Chondrocyte (in vitro differentiated cells): ENCODE measurements around the gene PDZK1IP1. TPM values are rescaled to one million over a fixed set of nuclear protein-coding genes. Genes with fewer than 3 reads are reported as not detected.
"Not testable (repeated sequence)": the region's sequence is repeated elsewhere in the genome, so short reads cannot be mapped to it uniquely, and the experiment has no call there.

ENCODE experiments used
- DNase-seq: peaks from one replicate; pipeline ENCODE4 v3.0.0; 2021; ENCODE audit warnings: mixed read lengths, low spot score
- H3K27ac Mint-ChIP-seq: one replicate; pipeline ENCODE4 v1.8.0; 2021; ENCODE audit warnings: mild to moderate bottlenecking, moderate library complexity, mixed read lengths; ENCODE audit not compliant: unreplicated experiment
- H3K27me3 Mint-ChIP-seq: 2 replicates; pipeline ENCODE4 v1.8.0; 2021; ENCODE audit warnings: low read depth, mixed read lengths
- H3K36me3 Mint-ChIP-seq: 2 replicates; pipeline ENCODE4 v1.8.0; 2021; ENCODE audit warnings: low read depth, mixed read lengths
- H3K4me1 Mint-ChIP-seq: 2 replicates; pipeline ENCODE4 v1.8.0; 2021; ENCODE audit warnings: low read depth, mild to moderate bottlenecking, mixed read lengths
- H3K4me3 Mint-ChIP-seq: one replicate; pipeline ENCODE4 v1.8.0; 2021; ENCODE audit warnings: mild to moderate bottlenecking, moderate library complexity, mixed read lengths; ENCODE audit not compliant: unreplicated experiment
- H3K9me3 Mint-ChIP-seq: 2 replicates; pipeline ENCODE4 v1.8.0; 2021; ENCODE audit warnings: low read depth, mixed read lengths
- total RNA-seq: library from RNA; stranded (reverse); gene quantifications from 3 replicates; pipeline ENCODE4 v1.2.1, GENCODE V29; 2021
- TF ChIP-seq, protein P1 (sequence below): fragments of 200-600 bp; sonication (generic); IDR thresholded peaks from 2 replicates; pipeline ENCODE4 v1.5.0; 2021; ENCODE audit warnings: antibody characterized with exemption, mild to moderate bottlenecking, moderate library complexity

The PDZK1IP1 gene
- total RNA-seq, 1 donor from 2014 or later = not detected

DNA sequence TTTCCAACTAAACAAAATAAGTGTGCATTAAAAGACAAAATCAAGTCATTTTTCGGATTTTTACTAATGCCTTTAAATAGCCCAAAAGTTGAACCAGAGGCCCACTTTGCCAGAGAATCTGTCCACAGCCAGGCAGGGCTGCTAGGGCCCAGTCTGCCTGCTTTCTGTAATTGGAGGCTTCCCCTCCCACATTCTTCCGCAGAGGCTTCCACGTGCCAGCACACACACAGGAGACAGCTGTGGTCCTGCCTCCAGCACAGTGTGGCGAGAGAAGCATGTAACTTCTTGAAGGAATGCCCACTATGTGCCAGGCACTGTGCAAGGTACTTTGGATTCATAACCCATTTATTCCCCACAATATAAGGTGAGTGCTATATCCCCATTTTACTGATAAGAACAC, 11.3 kb upstream of the PDZK1IP1 start:
- Mint-ChIP-seq H3K9me3 (peaks cover 8% of the 10 kb centered on the region), H3K27ac (no peak overlapping the region), H3K4me3 (no peak overlapping the region), H3K36me3 (no peaks in the 10 kb centered on the region), H3K4me1 (peaks cover 5% of the 10 kb centered on the region), H3K27me3 (peaks cover 48% of the 10 kb centered on the region)
- TF ChIP-seq, protein P1, sequence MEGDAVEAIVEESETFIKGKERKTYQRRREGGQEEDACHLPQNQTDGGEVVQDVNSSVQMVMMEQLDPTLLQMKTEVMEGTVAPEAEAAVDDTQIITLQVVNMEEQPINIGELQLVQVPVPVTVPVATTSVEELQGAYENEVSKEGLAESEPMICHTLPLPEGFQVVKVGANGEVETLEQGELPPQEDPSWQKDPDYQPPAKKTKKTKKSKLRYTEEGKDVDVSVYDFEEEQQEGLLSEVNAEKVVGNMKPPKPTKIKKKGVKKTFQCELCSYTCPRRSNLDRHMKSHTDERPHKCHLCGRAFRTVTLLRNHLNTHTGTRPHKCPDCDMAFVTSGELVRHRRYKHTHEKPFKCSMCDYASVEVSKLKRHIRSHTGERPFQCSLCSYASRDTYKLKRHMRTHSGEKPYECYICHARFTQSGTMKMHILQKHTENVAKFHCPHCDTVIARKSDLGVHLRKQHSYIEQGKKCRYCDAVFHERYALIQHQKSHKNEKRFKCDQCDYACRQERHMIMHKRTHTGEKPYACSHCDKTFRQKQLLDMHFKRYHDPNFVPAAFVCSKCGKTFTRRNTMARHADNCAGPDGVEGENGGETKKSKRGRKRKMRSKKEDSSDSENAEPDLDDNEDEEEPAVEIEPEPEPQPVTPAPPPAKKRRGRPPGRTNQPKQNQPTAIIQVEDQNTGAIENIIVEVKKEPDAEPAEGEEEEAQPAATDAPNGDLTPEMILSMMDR = no peak
- DNase-seq = no peak

DNA sequence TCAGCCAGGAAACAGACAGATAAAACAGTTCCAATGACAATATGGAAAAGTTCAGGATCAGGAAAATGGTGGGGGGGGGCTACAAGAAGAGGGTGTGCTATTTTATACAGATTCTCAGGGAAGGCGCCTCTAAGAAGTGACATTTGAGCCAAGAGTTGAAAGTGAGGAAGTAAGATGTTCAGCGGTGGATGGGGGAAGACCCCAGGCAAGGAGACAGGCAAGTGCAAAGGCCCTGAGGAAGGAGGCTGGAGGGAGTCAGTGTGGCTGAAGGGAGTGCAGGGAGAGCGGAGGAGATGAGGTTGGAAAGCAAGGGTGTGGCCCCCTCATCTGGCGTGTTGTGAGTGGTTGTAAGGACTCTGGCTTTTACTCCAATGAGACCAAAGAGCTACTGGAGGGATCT, 8.4 kb upstream of the PDZK1IP1 start:
- Mint-ChIP-seq H3K4me1 (peaks cover 5% of the 10 kb centered on the region), H3K4me3 (no peak overlapping the region), H3K36me3 (no peaks in the 10 kb centered on the region), H3K27ac (no peak overlapping the region), H3K9me3 (peaks cover 3% of the 10 kb centered on the region), H3K27me3 (peaks cover 28% of the 10 kb centered on the region)
- DNase-seq = no peak
- TF ChIP-seq, protein P1 = no peak

DNA sequence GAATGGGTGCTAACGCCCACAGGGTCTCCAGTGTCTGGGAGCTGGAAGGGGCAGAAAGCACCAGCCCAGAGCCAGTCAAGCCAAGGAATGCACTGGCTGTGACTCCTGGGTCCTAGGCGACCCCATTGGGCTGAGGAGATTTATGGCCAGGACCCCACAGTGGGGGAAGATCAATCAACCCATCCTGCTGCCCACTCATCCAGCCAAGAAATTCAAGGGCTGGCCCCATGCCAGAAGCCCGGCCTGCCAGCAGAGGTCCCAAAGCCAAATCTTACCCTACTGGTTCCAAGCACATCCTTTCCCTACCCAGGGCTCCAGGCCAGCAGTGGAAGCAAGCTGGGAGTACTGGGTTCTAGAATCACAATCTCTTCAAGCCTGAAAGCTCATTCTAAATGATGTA, 6.8 kb upstream of the PDZK1IP1 start:
- no peaks in the 10 kb centered on the region for H3K36me3 Mint-ChIP-seq
- TF ChIP-seq, protein P1 = no peak
- H3K27me3 Mint-ChIP-seq = peaks cover 28% of the 10 kb centered on the region
- H3K27ac Mint-ChIP-seq = no peak overlapping the region
- no peaks in the 10 kb centered on the region for H3K9me3 Mint-ChIP-seq
- H3K4me1 Mint-ChIP-seq = peaks cover 16% of the 10 kb centered on the region
- no peak overlapping the region for H3K4me3 Mint-ChIP-seq
- no peak for DNase-seq

DNA sequence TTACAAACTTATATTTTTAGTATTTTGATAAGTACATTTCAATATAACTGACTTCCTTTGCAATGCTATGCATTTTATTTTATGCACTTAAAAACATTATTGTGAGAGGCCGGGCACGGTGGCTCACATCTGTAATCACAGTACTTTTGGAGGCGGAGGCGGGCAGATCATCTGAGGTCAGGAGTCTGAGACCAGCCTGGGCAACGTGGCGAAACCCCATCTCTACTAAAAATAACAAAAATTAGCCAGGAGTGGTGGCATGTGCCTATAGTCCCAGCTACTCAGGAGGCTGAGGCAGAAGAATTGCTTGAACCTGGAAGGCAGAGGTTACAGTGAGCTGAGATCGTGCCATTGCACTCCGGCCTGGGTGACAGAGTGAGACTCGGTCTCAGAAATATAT, 6.1 kb upstream of the PDZK1IP1 start:
- DNase-seq, H3K27ac Mint-ChIP-seq, H3K36me3 Mint-ChIP-seq, H3K9me3 Mint-ChIP-seq, H3K4me3 Mint-ChIP-seq: not testable (repeated sequence)
- Mint-ChIP-seq H3K27me3 (peaks cover 26% of the 10 kb centered on the region), H3K4me1 (peaks cover 18% of the 10 kb centered on the region)

DNA sequence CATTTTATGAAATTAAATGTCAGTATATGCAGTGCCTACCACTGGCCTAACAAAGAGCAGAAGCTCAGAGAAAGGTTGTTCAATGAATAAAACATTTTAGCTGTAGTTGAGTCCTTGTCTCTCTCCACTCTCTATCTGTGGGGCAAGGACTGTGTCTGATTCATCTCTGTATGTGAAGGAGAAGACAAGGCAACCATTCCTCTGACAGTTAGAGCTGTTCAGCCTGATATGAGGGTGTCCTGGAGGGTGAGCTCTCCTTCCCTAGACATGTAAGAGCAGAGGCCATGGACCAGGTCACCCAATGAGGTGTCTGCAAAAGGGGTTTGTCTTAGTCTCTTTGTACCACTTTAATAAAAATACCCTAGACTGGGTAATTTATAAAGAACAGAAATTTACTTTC, 4.5 kb upstream of the PDZK1IP1 start:
- peaks cover 27% of the 10 kb centered on the region for H3K4me1 Mint-ChIP-seq
- no peak for DNase-seq
- TF ChIP-seq, protein P1 = no peak
- H3K27me3 Mint-ChIP-seq = peaks cover 21% of the 10 kb centered on the region
- H3K4me3 Mint-ChIP-seq = no peak overlapping the region
- H3K27ac Mint-ChIP-seq = no peak overlapping the region
- no peaks in the 10 kb centered on the region for H3K36me3 Mint-ChIP-seq
- no peaks in the 10 kb centered on the region for H3K9me3 Mint-ChIP-seq

DNA sequence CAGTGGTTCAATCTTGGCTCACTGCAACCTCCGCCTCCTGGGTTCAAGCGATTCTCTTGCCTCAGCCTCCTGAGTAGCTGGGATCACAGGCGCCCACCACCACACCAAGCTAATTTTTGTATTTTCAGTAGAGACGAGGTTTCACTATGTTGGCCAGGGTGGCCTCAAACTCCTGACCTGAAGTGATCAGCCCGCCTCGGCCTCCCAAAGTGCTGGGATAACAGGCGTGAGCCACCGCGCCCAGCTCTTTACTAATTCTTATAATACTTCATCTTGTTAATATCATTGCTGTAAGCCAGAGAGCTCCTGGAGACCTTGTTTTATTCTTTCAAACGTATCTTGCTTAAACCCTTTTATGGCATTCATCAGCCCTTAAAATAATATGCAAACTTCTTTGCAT, 3.7 kb upstream of the PDZK1IP1 start:
- Mint-ChIP-seq H3K27me3 (peaks cover 12% of the 10 kb centered on the region), H3K4me1 (peaks cover 27% of the 10 kb centered on the region)
- H3K36me3 Mint-ChIP-seq, H3K27ac Mint-ChIP-seq, H3K9me3 Mint-ChIP-seq, H3K4me3 Mint-ChIP-seq, DNase-seq: not testable (repeated sequence)
